ENCODE measurements around the gene FARP2.
"Not testable (repeated sequence)": the region's sequence is repeated elsewhere in the genome, so short reads cannot be mapped to it uniquely, and the experiment has no call there.

The FARP2 gene

GRCh38 chr2:241425368-241425767 lies 69.3 kb downstream of the FARP2 start:
- Mint-ChIP-seq H3K4me1 (ENCODE audit: low read depth) (no peaks in the 10 kb centered on the region), H3K27ac (no peak overlapping the region), H3K9me3 (peaks cover 17% of the 10 kb centered on the region), H3K36me3 (ENCODE audit: low read depth) (peaks cover 66% of the 10 kb centered on the region), H3K27me3 (no peaks in the 10 kb centered on the region), H3K4me3 (no peak overlapping the region)

DNA sequence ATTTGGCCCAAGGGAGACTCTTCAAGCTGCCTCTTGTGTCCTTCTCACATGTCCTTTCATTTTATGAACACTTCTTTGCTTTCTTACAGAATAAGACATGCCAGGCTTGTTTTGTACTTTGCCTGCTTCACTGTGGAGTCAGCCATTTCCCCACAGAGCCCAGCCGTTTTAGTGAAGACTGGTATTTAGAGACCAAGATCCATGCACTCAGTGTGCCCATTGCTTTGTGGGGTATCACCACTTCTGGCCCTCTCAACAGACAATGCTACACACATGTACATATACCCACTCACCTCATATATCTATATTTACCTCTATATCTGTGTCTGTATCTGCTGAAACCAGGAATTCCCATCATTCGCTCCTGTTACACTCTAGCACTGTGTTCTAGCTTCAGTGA lies 74.1 kb downstream of the FARP2 start:
- no peaks in the 10 kb centered on the region for H3K27me3 Mint-ChIP-seq
- H3K27ac Mint-ChIP-seq = no peak overlapping the region
- no peaks in the 10 kb centered on the region for H3K9me3 Mint-ChIP-seq
- H3K36me3 Mint-ChIP-seq (ENCODE audit: low read depth) = peaks cover 73% of the 10 kb centered on the region
- no peak overlapping the region for H3K4me3 Mint-ChIP-seq
- H3K4me1 Mint-ChIP-seq (ENCODE audit: low read depth) = no peaks in the 10 kb centered on the region

DNA sequence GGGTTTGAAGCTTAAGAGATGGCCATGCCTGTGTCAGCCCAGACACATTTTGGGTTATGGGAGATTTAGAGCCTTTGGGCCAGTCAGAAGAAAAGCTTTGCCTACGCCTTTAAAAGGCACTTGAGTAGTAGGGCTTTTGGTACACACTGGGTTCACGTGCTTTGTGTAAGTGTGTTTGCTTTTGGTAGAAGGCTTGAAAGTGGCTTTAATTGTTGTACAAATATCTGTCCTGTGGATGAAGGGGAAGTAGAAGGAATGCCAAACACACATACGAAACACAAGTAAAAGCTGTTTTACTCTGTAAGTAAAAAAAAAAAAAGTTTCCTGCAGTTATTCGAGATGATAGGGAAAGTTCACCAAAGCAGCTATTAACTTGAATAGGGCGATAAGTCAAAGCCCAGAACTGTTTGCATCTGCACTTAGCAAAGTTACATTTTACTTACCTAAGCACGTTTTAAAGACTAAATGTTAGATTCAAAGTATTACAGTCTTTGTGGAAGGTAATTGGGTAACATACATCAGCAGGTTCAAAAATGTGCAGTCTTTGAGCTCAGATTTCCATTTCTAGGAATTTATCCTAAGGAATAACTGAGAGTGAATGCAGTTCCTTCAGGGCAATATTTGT lies 76.9 kb downstream of the FARP2 start:
- Mint-ChIP-seq H3K27me3 (no peaks in the 10 kb centered on the region), H3K9me3 (no peaks in the 10 kb centered on the region), H3K36me3 (ENCODE audit: low read depth) (peaks cover 77% of the 10 kb centered on the region), H3K4me1 (ENCODE audit: low read depth) (no peaks in the 10 kb centered on the region), H3K4me3 (no peak overlapping the region), H3K27ac (no peak overlapping the region)

DNA sequence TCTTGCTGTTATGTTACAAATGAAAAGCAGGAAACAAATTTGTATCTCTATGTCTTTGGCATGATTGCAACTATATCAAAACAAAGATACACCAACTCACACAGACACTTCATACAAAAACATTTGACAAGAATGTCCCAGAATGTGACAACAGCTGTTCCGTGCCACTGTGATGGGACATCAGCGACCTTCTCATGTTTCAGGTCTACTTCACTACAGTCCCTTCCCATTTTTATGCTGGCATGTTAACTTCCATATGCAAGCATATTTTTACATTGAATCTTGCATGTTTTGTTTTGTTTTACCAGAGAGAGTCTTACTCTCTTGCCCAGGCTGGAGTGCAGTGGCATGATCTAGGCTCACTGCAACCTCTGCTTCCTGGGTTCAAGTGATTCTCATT lies 81.1 kb downstream of the FARP2 start:
- Mint-ChIP-seq H3K4me3 (no peak overlapping the region), H3K27ac (no peak overlapping the region), H3K36me3 (ENCODE audit: low read depth) (peaks cover 64% of the 10 kb centered on the region), H3K9me3 (no peaks in the 10 kb centered on the region), H3K4me1 (ENCODE audit: low read depth) (peaks cover 1% of the 10 kb centered on the region), H3K27me3 (peaks cover 16% of the 10 kb centered on the region)

GRCh38 chr2:241441492-241441891 lies 85.4 kb downstream of the FARP2 start:
- Mint-ChIP-seq H3K4me3 (no peak overlapping the region), H3K27me3 (peaks cover 44% of the 10 kb centered on the region), H3K36me3 (ENCODE audit: low read depth) (peaks cover 62% of the 10 kb centered on the region), H3K27ac (no peak overlapping the region), H3K9me3 (no peaks in the 10 kb centered on the region), H3K4me1 (ENCODE audit: low read depth) (peaks cover 30% of the 10 kb centered on the region)

DNA sequence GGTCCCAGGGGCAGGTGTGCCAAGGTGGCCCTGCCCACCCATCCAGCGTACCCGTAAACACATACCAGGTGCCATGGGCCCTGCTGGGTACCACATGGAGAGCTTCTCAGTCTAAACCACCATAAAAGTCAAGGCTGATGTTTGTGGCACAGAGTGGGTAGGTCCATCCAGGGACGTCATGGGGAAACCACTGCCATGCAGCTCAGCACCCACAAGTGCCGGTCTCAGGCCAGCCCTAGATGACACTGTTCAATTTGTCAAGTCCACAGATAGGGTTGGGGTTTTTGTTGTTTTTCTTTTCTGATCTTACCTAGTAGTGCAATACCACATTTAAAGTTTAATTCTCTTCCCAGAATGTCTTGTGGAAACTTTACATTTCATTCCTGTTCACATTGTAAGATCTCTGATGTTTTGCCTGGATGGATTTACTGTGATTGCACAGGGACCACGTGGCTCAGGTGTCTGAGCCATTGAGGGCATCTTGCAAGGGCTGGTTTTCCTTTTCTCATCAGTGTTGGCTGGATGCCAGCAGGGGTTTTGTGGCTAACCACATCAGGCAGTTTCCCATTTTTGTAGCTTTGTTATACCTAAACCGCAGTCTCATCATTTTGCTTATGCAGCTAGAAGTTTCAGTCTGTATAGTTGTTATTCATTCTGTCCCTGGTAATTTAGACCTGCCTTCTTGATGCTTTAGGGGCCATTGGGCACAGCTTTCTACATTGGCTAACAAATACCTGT lies 87.6 kb downstream of the FARP2 start:
- no peaks in the 10 kb centered on the region for H3K9me3 Mint-ChIP-seq
- H3K4me1 Mint-ChIP-seq (ENCODE audit: low read depth) = peaks cover 30% of the 10 kb centered on the region
- H3K27ac Mint-ChIP-seq = peak overlapping the region; percentile 93
- H3K36me3 Mint-ChIP-seq (ENCODE audit: low read depth) = peaks cover 59% of the 10 kb centered on the region
- H3K4me3 Mint-ChIP-seq = peak overlapping the region; percentile 69
- H3K27me3 Mint-ChIP-seq = peaks cover 59% of the 10 kb centered on the region

DNA sequence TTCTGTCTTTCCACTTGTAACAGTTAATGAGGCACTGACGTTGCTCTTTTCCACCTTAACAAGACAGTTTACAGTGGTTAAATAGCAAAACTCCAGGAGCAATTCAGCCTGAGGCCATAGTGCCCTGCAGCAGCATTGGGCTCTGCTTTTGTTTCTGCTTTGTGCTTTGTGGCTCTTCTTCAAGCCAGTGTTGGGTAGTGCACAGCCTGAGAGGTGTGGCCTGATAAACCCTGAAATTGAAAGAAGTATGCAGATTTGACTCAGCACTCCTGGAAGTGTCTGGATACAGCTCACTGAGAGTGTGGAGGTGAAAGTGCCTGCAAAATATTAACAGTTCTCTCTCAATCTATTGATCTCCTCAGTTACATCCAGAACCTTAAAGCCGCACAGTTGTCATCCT lies 89.3 kb downstream of the FARP2 start:
- H3K4me1 Mint-ChIP-seq (ENCODE audit: low read depth) = peaks cover 30% of the 10 kb centered on the region
- H3K4me3 Mint-ChIP-seq = no peak overlapping the region
- H3K27ac Mint-ChIP-seq = no peak overlapping the region
- no peaks in the 10 kb centered on the region for H3K9me3 Mint-ChIP-seq
- H3K27me3 Mint-ChIP-seq = peaks cover 60% of the 10 kb centered on the region
- peaks cover 62% of the 10 kb centered on the region for H3K36me3 Mint-ChIP-seq (ENCODE audit: low read depth)

- peaks cover 30% of the 10 kb centered on the region for H3K36me3 Mint-ChIP-seq (ENCODE audit: low read depth)
- not testable (repeated sequence) for H3K9me3 Mint-ChIP-seq; H3K4me1 Mint-ChIP-seq (ENCODE audit: low read depth); H3K4me3 Mint-ChIP-seq; H3K27ac Mint-ChIP-seq
- H3K27me3 Mint-ChIP-seq = peaks cover 42% of the 10 kb centered on the region
Observed at GRCh38 chr2:241450092-241450491, 94.0 kb downstream of the FARP2 start.

DNA sequence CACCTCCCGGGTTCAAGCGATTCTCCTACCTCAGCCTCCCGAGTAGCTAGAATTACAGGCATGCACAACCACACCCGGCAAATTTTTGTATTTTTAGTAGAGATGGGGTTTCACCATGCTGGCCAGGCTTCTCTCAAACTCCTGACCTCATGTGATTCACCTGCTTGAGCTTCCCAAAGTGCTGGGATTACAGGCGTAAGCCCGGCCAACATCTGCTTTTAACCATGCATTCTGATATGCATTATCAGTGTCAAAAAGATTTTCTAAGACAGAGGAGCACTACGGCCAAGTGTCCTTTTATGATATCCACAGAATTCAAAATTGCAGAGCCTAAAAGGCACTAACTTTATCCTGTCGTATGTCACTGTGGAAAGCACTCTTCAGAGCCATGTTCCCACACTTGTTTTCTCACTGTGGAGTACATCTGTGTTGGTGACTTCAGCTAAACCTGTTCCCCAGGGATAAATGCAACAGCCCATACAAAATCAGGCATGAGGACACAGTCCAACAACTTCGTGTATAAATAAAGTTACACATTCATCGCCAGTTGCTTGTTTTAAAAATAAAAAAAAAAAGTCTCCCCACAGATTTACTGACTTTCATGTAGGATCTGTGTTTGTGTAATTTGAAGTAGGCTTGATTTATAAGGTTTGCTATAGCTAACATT lies 95.9 kb downstream of the FARP2 start:
- H3K4me3 Mint-ChIP-seq = no peak overlapping the region
- H3K27me3 Mint-ChIP-seq = peaks cover 23% of the 10 kb centered on the region
- H3K36me3 Mint-ChIP-seq (ENCODE audit: low read depth) = peaks cover 13% of the 10 kb centered on the region
- no peak overlapping the region for H3K27ac Mint-ChIP-seq
- no peaks in the 10 kb centered on the region for H3K9me3 Mint-ChIP-seq
- H3K4me1 Mint-ChIP-seq (ENCODE audit: low read depth) = no peaks in the 10 kb centered on the region

DNA sequence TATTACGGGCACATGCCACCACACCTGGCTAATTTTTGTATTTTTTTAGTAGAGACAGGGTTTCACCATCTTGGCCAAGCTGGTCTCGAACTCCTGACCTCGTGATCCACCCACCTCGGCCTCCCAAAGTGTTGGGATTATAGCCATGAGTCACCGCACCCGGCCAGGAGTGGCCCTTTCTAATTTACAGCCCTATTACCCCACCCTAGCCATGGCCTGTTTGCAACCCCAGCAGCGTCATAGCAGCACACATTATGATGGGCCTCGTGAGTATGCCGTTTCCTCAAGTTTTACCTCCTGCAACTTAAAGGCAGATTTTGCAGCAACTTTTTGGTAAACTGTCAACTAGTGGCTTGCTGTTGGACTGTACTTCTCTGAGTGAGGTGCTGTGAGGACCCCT lies 97.8 kb downstream of the FARP2 start:
- peaks cover 11% of the 10 kb centered on the region for H3K27me3 Mint-ChIP-seq
- not testable (repeated sequence) for H3K4me1 Mint-ChIP-seq (ENCODE audit: low read depth); H3K27ac Mint-ChIP-seq; H3K36me3 Mint-ChIP-seq (ENCODE audit: low read depth); H3K9me3 Mint-ChIP-seq; H3K4me3 Mint-ChIP-seq

- no peak overlapping the region for H3K4me3 Mint-ChIP-seq
Observed at GRCh38 chr2:241454837-241455485, 98.9 kb downstream of the FARP2 start.

GRCh38 chr2:241456546-241456945 lies 100.5 kb downstream of the FARP2 start:
- H3K27me3 Mint-ChIP-seq = peaks cover 5% of the 10 kb centered on the region
- H3K9me3 Mint-ChIP-seq = no peaks in the 10 kb centered on the region
- H3K27ac Mint-ChIP-seq = no peak overlapping the region
- H3K36me3 Mint-ChIP-seq (ENCODE audit: low read depth) = no peaks in the 10 kb centered on the region
- H3K4me3 Mint-ChIP-seq = no peak overlapping the region
- H3K4me1 Mint-ChIP-seq (ENCODE audit: low read depth) = no peaks in the 10 kb centered on the region

More at GRCh38 chr2:241454837-241455485, 98.9 kb downstream of the FARP2 start:
- Mint-ChIP-seq H3K27ac (no peak overlapping the region), H3K36me3 (ENCODE audit: low read depth) (no peaks in the 10 kb centered on the region), H3K9me3 (no peaks in the 10 kb centered on the region), H3K4me1 (ENCODE audit: low read depth) (no peaks in the 10 kb centered on the region), H3K27me3 (peaks cover 9% of the 10 kb centered on the region)

DNA sequence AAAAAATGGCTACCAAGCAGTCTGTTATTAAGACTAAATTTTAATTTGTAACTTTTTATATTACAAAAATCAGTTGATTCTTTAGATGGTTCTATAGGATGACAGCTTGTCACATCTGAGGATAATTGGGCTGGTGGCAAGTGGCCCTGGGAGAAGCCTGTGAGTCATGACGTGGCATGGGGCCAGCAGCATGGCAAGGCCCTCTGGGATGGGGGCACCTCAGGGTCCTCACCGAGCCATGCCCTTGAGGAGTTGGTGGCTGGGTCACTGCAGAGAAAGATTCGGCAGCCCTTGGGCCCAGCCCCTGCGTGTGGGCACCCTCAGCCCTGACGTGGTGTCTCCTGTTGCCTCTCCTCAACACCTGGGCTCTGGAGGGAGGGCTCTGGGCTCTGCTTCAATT lies 102.6 kb downstream of the FARP2 start:
- no peaks in the 10 kb centered on the region for H3K9me3 Mint-ChIP-seq
- no peak overlapping the region for H3K27ac Mint-ChIP-seq
- no peaks in the 10 kb centered on the region for H3K36me3 Mint-ChIP-seq (ENCODE audit: low read depth)
- peaks cover 4% of the 10 kb centered on the region for H3K27me3 Mint-ChIP-seq
- H3K4me1 Mint-ChIP-seq (ENCODE audit: low read depth) = no peaks in the 10 kb centered on the region
- no peak overlapping the region for H3K4me3 Mint-ChIP-seq

DNA sequence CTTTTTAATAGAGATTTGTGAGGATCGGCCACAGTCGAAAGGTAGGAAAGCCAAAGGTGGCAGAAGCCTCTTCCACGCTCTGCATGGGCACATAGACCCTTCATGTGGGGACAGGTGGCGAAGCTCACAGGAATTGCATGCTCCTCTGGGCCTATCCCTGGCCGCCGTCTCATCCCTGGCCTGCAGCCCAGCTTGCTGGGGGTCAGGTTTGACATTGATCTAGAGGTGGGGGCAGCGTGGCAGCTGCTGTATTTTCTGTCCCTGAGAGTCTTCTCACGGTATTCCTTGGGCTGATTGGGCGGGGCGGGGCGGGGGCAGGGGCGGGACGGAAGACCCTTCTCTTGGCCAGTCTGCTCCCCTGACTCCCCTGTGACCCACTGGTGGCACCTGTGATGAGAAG lies 103.4 kb downstream of the FARP2 start:
- H3K27me3 Mint-ChIP-seq = peaks cover 4% of the 10 kb centered on the region
- no peak overlapping the region for H3K4me3 Mint-ChIP-seq
- H3K4me1 Mint-ChIP-seq (ENCODE audit: low read depth) = no peaks in the 10 kb centered on the region
- H3K27ac Mint-ChIP-seq = no peak overlapping the region
- H3K36me3 Mint-ChIP-seq (ENCODE audit: low read depth) = no peaks in the 10 kb centered on the region
- H3K9me3 Mint-ChIP-seq = no peaks in the 10 kb centered on the region

DNA sequence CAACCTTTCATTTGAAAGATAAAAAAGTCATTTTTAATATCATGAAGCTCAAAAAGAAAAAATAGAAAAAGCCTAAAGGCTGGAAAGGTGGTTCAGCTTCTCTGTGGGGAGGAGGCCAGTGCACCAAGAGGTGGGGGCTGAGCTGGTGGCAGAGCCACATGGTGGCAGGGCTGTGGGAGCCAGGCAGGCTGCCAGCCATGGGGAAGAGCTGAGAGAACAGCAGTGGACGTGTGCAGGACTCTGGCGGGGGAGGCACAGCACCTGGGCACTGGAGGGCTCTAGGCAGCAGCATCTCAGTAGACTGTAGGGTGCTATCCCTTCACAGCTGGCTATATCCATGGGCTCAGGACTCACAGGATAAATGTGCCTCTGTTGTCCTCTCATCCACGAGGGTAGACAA lies 104.5 kb downstream of the FARP2 start:
- H3K27me3 Mint-ChIP-seq = no peaks in the 10 kb centered on the region
- no peak overlapping the region for H3K4me3 Mint-ChIP-seq
- no peaks in the 10 kb centered on the region for H3K36me3 Mint-ChIP-seq (ENCODE audit: low read depth)
- no peak overlapping the region for H3K27ac Mint-ChIP-seq
- H3K4me1 Mint-ChIP-seq (ENCODE audit: low read depth) = no peaks in the 10 kb centered on the region
- no peaks in the 10 kb centered on the region for H3K9me3 Mint-ChIP-seq

All from stimulated activated naive CD8-positive, alpha-beta T cell treated with anti-CD3 and anti-CD28 coated beads, Interleukin-15, Interleukin-2, amounts not matched to agents 100 ng/mL and 50 ng/mL, for 24 hours (primary cell).